Esophagus muscularis mucosa (tissue), 4 donors: ENCODE data around the gene PPARG.

Experiments
- EP300 ChIP-seq: sonication (generic); formaldehyde crosslinking; IDR thresholded peaks from one replicate; pipeline ENCODE4 v1.6.1; 2017; ENCODE audit warnings: antibody characterized with exemption
- POLR2A ChIP-seq: fragments of 450-650 bp; IDR thresholded peaks from one replicate; pipeline ENCODE4 v1.6.1; 2017; ENCODE audit warnings: antibody characterized with exemption, moderate library complexity, mild to moderate bottlenecking, low read depth
- POLR2AphosphoS5 ChIP-seq, 2 donors: sonication (generic); formaldehyde crosslinking; IDR thresholded peaks; one replicate each; pipeline ENCODE4 v1.6.1; 2017; ENCODE audit warnings: antibody characterized with exemption in 2 of 2
- TF ChIP-seq, protein P1 (sequence below), 3 experiments: fragments of 200-600 bp in 2 of 3; fragments of 450-650 bp in 1 of 3; sonication (generic) in 2 of 3; IDR thresholded peaks; one replicate each; pipeline ENCODE4 v1.5.1; 2017 to 2019; ENCODE audit warnings: antibody characterized with exemption in 3 of 3, mild to moderate bottlenecking in 2 of 3, moderate library complexity in 1 of 3

DNA sequence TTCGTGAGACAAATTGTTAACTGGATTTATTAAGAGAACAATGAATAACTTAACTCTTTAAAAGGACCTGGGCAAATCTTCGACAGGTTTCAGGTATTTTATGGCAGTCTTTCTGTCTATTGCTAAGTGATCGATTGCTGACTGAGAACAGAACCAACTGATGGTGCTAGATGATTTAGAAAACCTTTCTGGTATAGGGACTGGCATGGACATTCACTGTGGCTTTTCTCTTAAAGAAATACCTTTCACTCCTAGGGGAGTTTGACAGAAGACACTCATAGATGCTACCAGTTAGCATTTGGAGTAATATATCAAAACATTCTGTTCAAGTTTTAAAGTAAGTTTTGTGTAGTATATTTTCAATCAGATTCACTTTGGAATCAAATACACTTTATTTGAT lies 654 bp downstream of the PPARG start:
- TF ChIP-seq POLR2AphosphoS5 (IDR thresholded peaks at IDR 0.05) (no peak), EP300 (no peak), POLR2A (no peak)
- TF ChIP-seq, protein P1, sequence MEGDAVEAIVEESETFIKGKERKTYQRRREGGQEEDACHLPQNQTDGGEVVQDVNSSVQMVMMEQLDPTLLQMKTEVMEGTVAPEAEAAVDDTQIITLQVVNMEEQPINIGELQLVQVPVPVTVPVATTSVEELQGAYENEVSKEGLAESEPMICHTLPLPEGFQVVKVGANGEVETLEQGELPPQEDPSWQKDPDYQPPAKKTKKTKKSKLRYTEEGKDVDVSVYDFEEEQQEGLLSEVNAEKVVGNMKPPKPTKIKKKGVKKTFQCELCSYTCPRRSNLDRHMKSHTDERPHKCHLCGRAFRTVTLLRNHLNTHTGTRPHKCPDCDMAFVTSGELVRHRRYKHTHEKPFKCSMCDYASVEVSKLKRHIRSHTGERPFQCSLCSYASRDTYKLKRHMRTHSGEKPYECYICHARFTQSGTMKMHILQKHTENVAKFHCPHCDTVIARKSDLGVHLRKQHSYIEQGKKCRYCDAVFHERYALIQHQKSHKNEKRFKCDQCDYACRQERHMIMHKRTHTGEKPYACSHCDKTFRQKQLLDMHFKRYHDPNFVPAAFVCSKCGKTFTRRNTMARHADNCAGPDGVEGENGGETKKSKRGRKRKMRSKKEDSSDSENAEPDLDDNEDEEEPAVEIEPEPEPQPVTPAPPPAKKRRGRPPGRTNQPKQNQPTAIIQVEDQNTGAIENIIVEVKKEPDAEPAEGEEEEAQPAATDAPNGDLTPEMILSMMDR (IDR thresholded peaks at IDR 0.05): no peak
